Right atrium auricular region (tissue), 2 donors: ENCODE data around the gene LRP2. TPM values are rescaled to one million over a fixed set of nuclear protein-coding genes. Genes with fewer than 3 reads are reported as not detected.
"Not testable (repeated sequence)": the region's sequence is repeated elsewhere in the genome, so short reads cannot be mapped to it uniquely, and the experiment has no call there.

Experiments used
- DNase-seq: peaks from one replicate; pipeline ENCODE4 v3.0.0-alpha.2; 2019; ENCODE audit warnings: low spot score
- H3K27ac ChIP-seq, 2 donors: fragments of 200-600 bp; sonication (generic); 1 replicate in 1 of 2; 2 replicates in 1 of 2; pipeline ENCODE4 v1.5.1; 2016 to 2019
- H3K27me3 ChIP-seq, 2 donors: fragments of 200-600 bp; sonication (generic); one replicate each; pipeline versions ENCODE4 v1.5.1 to v1.6.0; 2017 to 2019
- H3K36me3 ChIP-seq: fragments of 200-600 bp; sonication (generic); one replicate; pipeline ENCODE4 v1.5.1; 2016
- H3K4me1 ChIP-seq, 2 donors: fragments of 200-600 bp; sonication (generic); one replicate each; pipeline versions ENCODE4 v1.5.1 to v1.6.0; 2017 to 2019
- H3K4me3 ChIP-seq, 2 donors: fragments of 200-600 bp; sonication (generic); 1 replicate in 1 of 2; 2 replicates in 1 of 2; pipeline ENCODE4 v1.5.1; 2017 to 2019; ENCODE audit warnings: mild to moderate bottlenecking in 1 of 2, moderate library complexity in 1 of 2
- H3K9me3 ChIP-seq, 2 donors: fragments of 200-600 bp; sonication (generic); one replicate each; pipeline ENCODE4 v1.5.1; 2019
- CTCF ChIP-seq, 2 donors: fragments of 200-600 bp; sonication (generic); IDR thresholded peaks; one replicate each; pipeline ENCODE4 v1.5.1; 2019; ENCODE audit warnings: antibody characterized with exemption in 2 of 2
- total RNA-seq, 2 donors: library from RNA; depleted of rRNA; stranded (reverse); fragments of >200 nt; gene quantifications; one replicate each; pipeline ENCODE4 v1.1.0, GENCODE V29; 2016

LRP2 gene
- total RNA-seq, 2 donors from 2014 or later, result 8.1 to 14.8 TPM

- no peak overlapping the region for H3K4me3 ChIP-seq
- TF ChIP-seq CTCF (IDR thresholded peaks at IDR 0.05), result peak in 1 of 2 donors; percentile 32
- H3K9me3 ChIP-seq, result no peaks in the 10 kb centered on the region
- H3K27me3 ChIP-seq, result no peaks in the 10 kb centered on the region
- H3K36me3 ChIP-seq, result no peaks in the 10 kb centered on the region
- DNase-seq, result no peak
- H3K4me1 ChIP-seq, result no peaks in the 10 kb centered on the region
- H3K27ac ChIP-seq, result no peak overlapping the region
These were observed 86.5 kb downstream of the LRP2 start for GRCh38 chr2:169275696-169276444.

DNA sequence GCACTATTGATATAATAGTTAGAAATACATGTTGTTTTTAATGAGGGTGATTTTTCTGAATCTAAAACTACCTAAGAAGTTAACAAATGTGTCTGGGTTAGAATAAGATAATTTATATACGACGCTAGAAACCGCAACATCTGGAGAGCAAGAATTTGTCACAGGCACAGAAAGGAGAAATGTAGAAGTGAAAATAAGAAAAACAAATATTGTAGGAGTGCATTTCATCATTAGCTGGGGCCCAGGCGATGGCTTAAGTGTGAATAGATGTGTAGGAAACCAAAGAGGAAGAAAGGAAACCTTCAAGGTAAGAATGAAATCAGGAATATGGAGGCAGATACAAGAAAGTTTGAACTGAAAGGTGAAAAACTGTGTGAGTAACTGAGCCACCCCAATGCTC, 90.3 kb downstream of the LRP2 start:
- H3K27me3 ChIP-seq, result no peaks in the 10 kb centered on the region
- no peak for DNase-seq
- no peaks in the 10 kb centered on the region for H3K9me3 ChIP-seq
- no peaks in the 10 kb centered on the region for H3K36me3 ChIP-seq
- no peak overlapping the region for H3K27ac ChIP-seq
- TF ChIP-seq CTCF (IDR thresholded peaks at IDR 0.05), result no peak
- no peaks in the 10 kb centered on the region for H3K4me1 ChIP-seq
- H3K4me3 ChIP-seq, result no peak overlapping the region

GRCh38 chr2:169270574-169270973, 91.8 kb downstream of the LRP2 start:
- H3K27me3 ChIP-seq, H3K27ac ChIP-seq, H3K9me3 ChIP-seq, H3K4me3 ChIP-seq, H3K36me3 ChIP-seq, DNase-seq, H3K4me1 ChIP-seq: not testable (repeated sequence)

- Histone ChIP-seq H3K9me3 (no peaks in the 10 kb centered on the region), H3K4me3 (no peak overlapping the region), H3K27ac (no peak overlapping the region), H3K4me1 (no peaks in the 10 kb centered on the region), H3K36me3 (no peaks in the 10 kb centered on the region), H3K27me3 (no peaks in the 10 kb centered on the region)
- DNase-seq, result no peak
- no peak for TF ChIP-seq CTCF (IDR thresholded peaks at IDR 0.05)
These were observed 96.7 kb downstream of the LRP2 start for GRCh38 chr2:169265591-169265990.

DNA sequence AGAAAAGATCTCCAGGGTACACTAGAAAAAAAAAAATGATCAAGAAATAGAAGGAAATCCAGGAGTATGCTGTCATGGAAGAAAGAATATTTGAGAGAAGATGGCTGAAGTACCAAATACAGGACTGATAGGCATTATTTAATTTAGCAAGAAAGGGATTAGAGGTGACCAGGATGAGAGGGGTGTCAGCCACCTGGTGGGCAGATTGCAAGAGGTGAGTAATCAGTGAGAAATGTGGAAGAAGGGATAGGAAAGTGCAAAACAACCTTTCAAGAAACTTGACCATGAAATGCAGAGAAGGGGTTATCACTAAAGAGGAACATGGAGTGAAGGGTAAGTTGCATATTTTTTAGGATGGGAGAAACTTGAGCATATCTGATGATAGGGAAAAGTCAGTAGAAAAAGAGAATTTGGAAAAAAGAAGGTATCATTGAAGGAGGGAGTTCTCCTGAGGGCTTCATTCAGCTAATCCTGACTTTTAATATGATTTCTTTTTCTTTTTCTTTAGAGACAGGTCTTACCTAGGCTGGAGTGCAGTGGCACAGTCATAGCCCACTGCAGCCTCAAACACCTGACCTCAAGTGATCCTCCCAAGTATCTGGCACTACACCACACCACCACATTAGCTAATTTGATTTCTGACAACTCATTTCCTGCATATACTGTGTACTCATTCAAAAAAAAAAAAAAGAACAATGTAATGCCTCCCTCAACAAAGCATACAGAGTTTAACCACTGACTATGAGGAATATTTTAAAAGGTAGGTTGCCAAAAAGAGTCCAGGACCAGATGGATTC, 101.3 kb downstream of the LRP2 start:
- no peak overlapping the region for H3K27ac ChIP-seq
- H3K4me3 ChIP-seq, result no peak overlapping the region
- DNase-seq, result no peak
- no peak for TF ChIP-seq CTCF (IDR thresholded peaks at IDR 0.05)
- H3K27me3 ChIP-seq, result no peaks in the 10 kb centered on the region
- H3K36me3 ChIP-seq, result no peaks in the 10 kb centered on the region
- H3K9me3 ChIP-seq, result no peaks in the 10 kb centered on the region
- no peaks in the 10 kb centered on the region for H3K4me1 ChIP-seq

DNA sequence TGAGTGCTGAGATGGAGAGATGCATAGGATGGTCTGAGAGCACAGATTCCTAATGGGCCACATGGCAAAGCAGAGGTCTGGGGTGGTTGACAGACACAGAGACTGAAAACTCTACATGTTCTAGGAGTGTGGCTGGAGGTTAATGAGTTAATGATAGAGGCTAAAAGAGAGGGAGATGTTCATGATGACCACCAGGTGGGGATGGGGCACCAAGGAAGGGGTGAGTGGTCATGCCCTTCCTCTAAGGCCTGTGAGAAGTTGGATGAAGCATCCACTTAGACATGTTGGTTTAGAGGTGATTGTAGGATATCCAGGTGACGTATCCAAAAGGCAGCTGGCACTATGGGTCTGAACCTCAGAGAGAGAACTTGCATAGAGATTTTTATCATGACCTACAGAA, 102.1 kb downstream of the LRP2 start:
- no peak for TF ChIP-seq CTCF (IDR thresholded peaks at IDR 0.05)
- Histone ChIP-seq H3K9me3 (no peaks in the 10 kb centered on the region), H3K36me3 (no peaks in the 10 kb centered on the region), H3K4me1 (no peaks in the 10 kb centered on the region), H3K27ac (no peak overlapping the region), H3K27me3 (no peaks in the 10 kb centered on the region), H3K4me3 (no peak overlapping the region)
- no peak for DNase-seq
